H1 (cell line): ENCODE results near the gene RASSF3. TPM values are rescaled to one million over a fixed set of nuclear protein-coding genes. Genes with fewer than 3 reads are reported as not detected.

Experiments used
- CTCF ChIP-seq, 3 experiments: IDR thresholded peaks; 1 replicate in 2 of 3; 2 replicates in 1 of 3; pipeline versions ENCODE4 v1.5.1 to v1.6.1; 2011; ENCODE audit warnings: low read length in 3 of 3, mild to moderate bottlenecking in 3 of 3, inconsistent platforms in 2 of 3, low read depth in 1 of 3, moderate library complexity in 1 of 3; ENCODE audit not compliant: insufficient read depth in 1 of 3; ENCODE audit errors: control extremely low read depth in 1 of 3
- GTF2F1 ChIP-seq: IDR thresholded peaks from 2 replicates; pipeline ENCODE4 v1.6.1; 2012; ENCODE audit warnings: low read depth, low read length, improper control_type of control experiment, borderline replicate concordance
- NANOG ChIP-seq: IDR thresholded peaks from 2 replicates; pipeline ENCODE4 v1.6.1; 2011; ENCODE audit warnings: low read length, low read depth, mild to moderate bottlenecking, inconsistent platforms; ENCODE audit not compliant: insufficient read depth, poor library complexity, severe bottlenecking
- POU5F1 ChIP-seq: IDR thresholded peaks from 2 replicates; pipeline ENCODE4 v1.6.1; 2011; ENCODE audit warnings: low read depth, mild to moderate bottlenecking, low read length, moderate library complexity
- SAP30 ChIP-seq: fragments of 300-600 bp; sonication (generic); IDR thresholded peaks from 2 replicates; pipeline ENCODE4 v1.7.1; 2012; ENCODE audit warnings: low read length, moderate library complexity, mild to moderate bottlenecking, inconsistent platforms; ENCODE audit not compliant: insufficient read depth, insufficient replicate concordance
- YY1 ChIP-seq: IDR thresholded peaks from 2 replicates; pipeline ENCODE4 v1.6.1; 2011; ENCODE audit warnings: low read depth, mild to moderate bottlenecking, low read length
- polyA plus RNA-seq, 7 experiments: library from polyadenylated mRNA; depleted of rRNA in 3 of 7; stranded (reverse) in 5 of 7; unstranded in 2 of 7; fragments of >200 nt in 5 of 7; fragments of 200-250 nt in 2 of 7; gene quantifications; 1 replicate in 5 of 7; 2 replicates in 1 of 7; 4 replicates in 1 of 7; pipeline versions ENCODE4 v1.2.1 to v1.2.3, GENCODE V29; 2011 to 2013; ENCODE audit warnings: missing spikeins in 2 of 7, mixed read lengths in 2 of 7
- total RNA-seq: library from RNA; stranded (reverse); fragmentation: NEBNext Ultra II Directional; extraction: Animal tissue kit (Norgen Biotek cat#: 25700); gene quantifications from 2 replicates; pipeline ENCODE4 v1.2.1, GENCODE V29; 2021
- TF ChIP-seq, protein P1 (sequence below): IDR thresholded peaks from 2 replicates; pipeline ENCODE4 v1.6.1; 2012; ENCODE audit warnings: inconsistent platforms

Gene RASSF3
- total and polyA plus RNA-seq, 2 of the 8 experiments (the other 6 are each of a cell fraction or from before 2014, with no cell fraction given), result 19.1 to 64.3 TPM

DNA sequence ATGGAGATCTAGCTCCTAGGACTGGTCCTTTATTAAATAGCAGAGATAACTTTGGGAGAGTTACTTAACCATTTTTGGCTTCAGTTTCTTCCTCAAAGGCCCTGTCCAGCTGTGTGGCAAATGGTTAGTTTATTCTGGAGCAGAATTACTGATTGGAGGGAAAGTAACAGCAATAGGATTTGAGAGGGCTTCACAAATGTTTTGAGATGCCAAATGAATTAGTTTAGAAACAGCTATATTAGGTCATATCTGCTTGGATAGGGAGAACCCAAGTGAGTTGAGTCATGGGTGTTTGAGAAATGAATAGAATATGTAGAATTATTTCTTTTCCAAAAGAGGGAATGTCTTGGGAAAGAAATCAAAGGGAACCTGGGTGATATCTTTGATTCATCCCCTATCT lies 17.5 kb downstream of the RASSF3 start (continued):
- TF ChIP-seq CTCF (IDR thresholded peaks at IDR 0.05; ENCODE audit: control extremely low read depth in 1 of 3, insufficient read depth in 1 of 3, low read depth in 1 of 3, low read length in 3 of 3), result no peak
- no peak for TF ChIP-seq SAP30
- TF ChIP-seq POU5F1, result no peak
- no peak for TF ChIP-seq NANOG
- no peak for TF ChIP-seq GTF2F1
- TF ChIP-seq, protein P1, sequence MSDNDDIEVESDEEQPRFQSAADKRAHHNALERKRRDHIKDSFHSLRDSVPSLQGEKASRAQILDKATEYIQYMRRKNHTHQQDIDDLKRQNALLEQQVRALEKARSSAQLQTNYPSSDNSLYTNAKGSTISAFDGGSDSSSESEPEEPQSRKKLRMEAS, result no peak
- TF ChIP-seq YY1, result no peak
